ENCODE data around the gene NHEJ1. TPM values are rescaled to one million over a fixed set of nuclear protein-coding genes. Genes with fewer than 3 reads are reported as not detected.

The NHEJ1 gene
- total and polyA plus RNA-seq, 2 of the 13 experiments (the other 11 are each of a cell fraction or from before 2014, with no cell fraction given), result 30.0 to 30.7 TPM

- TF ChIP-seq AHDC1 (CRISPR knock-in tag; IDR thresholded peaks at IDR 0.05; ENCODE audit: borderline replicate concordance) (0 out of 2 replicates have a peak, but pooled peaks have one; percentile 9), MXI1 (IDR thresholded peaks at IDR 0.05; ENCODE audit: borderline replicate concordance, low read depth, low read length) (no peak), GLI4 (CRISPR knock-in tag; IDR thresholded peaks at IDR 0.05; ENCODE audit: borderline replicate concordance) (peak; percentile 21; the same call in 1 of the 2 replicates), PAX8 (CRISPR knock-in tag; IDR thresholded peaks at IDR 0.05; ENCODE audit: borderline replicate concordance) (0 out of 2 replicates have a peak, but pooled peaks have one; percentile 17), ZNF18 (CRISPR knock-in tag; IDR thresholded peaks at IDR 0.05; ENCODE audit: insufficient replicate concordance) (peak; percentile 16), ATF5 (CRISPR knock-in tag; IDR thresholded peaks at IDR 0.05; ENCODE audit: low read depth) (0 out of 2 replicates have a peak, but pooled peaks have one; percentile 33), ARNTL (CRISPR knock-in tag; IDR thresholded peaks at IDR 0.05) (peak; percentile 39; the same call in 1 of the 2 replicates), PHF21A (CRISPR knock-in tag; IDR thresholded peaks at IDR 0.05) (peak; percentile 13; the same call in 1 of the 2 replicates), SPEN (CRISPR knock-in tag; IDR thresholded peaks at IDR 0.05; ENCODE audit: low read depth) (no peak), ZNF136 (CRISPR knock-in tag; IDR thresholded peaks at IDR 0.05; ENCODE audit: low read depth) (0 out of 2 replicates have a peak, but pooled peaks have one; percentile 3), RARG (CRISPR knock-in tag; IDR thresholded peaks at IDR 0.05; ENCODE audit: low read depth) (no peak), ZNF337 (CRISPR knock-in tag; IDR thresholded peaks at IDR 0.05; ENCODE audit: borderline replicate concordance, low read depth) (0 out of 2 replicates have a peak, but pooled peaks have one; percentile 9), ETV5 (CRISPR knock-in tag; IDR thresholded peaks at IDR 0.05; ENCODE audit: borderline replicate concordance) (no peak), ELF4 (CRISPR knock-in tag; IDR thresholded peaks at IDR 0.05; ENCODE audit: borderline replicate concordance) (0 out of 2 replicates have a peak, but pooled peaks have one; percentile 40), LCORL (IDR thresholded peaks at IDR 0.05) (no peak), LCORL (CRISPR knock-in tag; IDR thresholded peaks at IDR 0.05) (peak; percentile 16; the same call in 1 of the 2 replicates), ZSCAN21 (CRISPR knock-in tag; IDR thresholded peaks at IDR 0.05; ENCODE audit: borderline replicate concordance) (0 out of 2 replicates have a peak, but pooled peaks have one; percentile 3), ZNF414 (CRISPR knock-in tag; IDR thresholded peaks at IDR 0.05) (0 out of 2 replicates have a peak, but pooled peaks have one; percentile 4), ZNF510 (CRISPR knock-in tag; IDR thresholded peaks at IDR 0.05; ENCODE audit: low read depth) (0 out of 2 replicates have a peak, but pooled peaks have one; percentile 59), ZNF383 (CRISPR knock-in tag; IDR thresholded peaks at IDR 0.05; ENCODE audit: borderline replicate concordance) (0 out of 2 replicates have a peak, but pooled peaks have one; percentile 83)
These were observed 45.3 kb upstream of the NHEJ1 start (continued) for GRCh38 chr2:219205981-219206327.

All from HepG2 (cell line).